WTC11 (cell line): Measurements from ENCODE around the gene TOPAZ1. TPM values are rescaled to one million over a fixed set of nuclear protein-coding genes. Genes with fewer than 3 reads are reported as not detected.

Source experiments
- AR ChIP-seq: fragments of 250-450 bp; sonication (Bioruptor Pico); IDR thresholded peaks from 2 replicates; pipeline ENCODE4 v1.9.0; 2021; ENCODE audit warnings: mild to moderate bottlenecking
- ATF1 ChIP-seq: sonication (generic); formaldehyde crosslinking; IDR thresholded peaks from 2 replicates; pipeline ENCODE4 v1.8.1; 2023; ENCODE audit warnings: mild to moderate bottlenecking, moderate library complexity, missing genetic modification reagents
- ATF6 ChIP-seq: sonication (generic); formaldehyde crosslinking; IDR thresholded peaks from 2 replicates; pipeline ENCODE4 v1.8.1; 2023; ENCODE audit warnings: mild to moderate bottlenecking, missing genetic modification reagents
- CBFB ChIP-seq: sonication (generic); formaldehyde crosslinking; IDR thresholded peaks from 2 replicates; pipeline ENCODE4 v1.8.1; 2022; ENCODE audit warnings: mild to moderate bottlenecking, low read depth, missing genetic modification reagents
- CREB1 ChIP-seq: sonication (generic); formaldehyde crosslinking; IDR thresholded peaks from 2 replicates; pipeline ENCODE4 v1.8.0; 2023; ENCODE audit warnings: mild to moderate bottlenecking, missing genetic modification reagents
- ESRRA ChIP-seq: sonication (generic); formaldehyde crosslinking; IDR thresholded peaks from 2 replicates; pipeline ENCODE4 v1.8.1; 2022; ENCODE audit warnings: mild to moderate bottlenecking, missing genetic modification reagents, borderline replicate concordance
- ETV6 ChIP-seq: sonication (generic); formaldehyde crosslinking; IDR thresholded peaks from 2 replicates; pipeline ENCODE4 v1.8.1; 2022; ENCODE audit warnings: mild to moderate bottlenecking, missing genetic modification reagents
- FOXP1 ChIP-seq: sonication (generic); formaldehyde crosslinking; IDR thresholded peaks from 2 replicates; pipeline ENCODE4 v1.8.0; 2022; ENCODE audit warnings: missing genetic modification reagents, mild to moderate bottlenecking, moderate library complexity, borderline replicate concordance
- FOXP4 ChIP-seq: sonication (generic); formaldehyde crosslinking; IDR thresholded peaks from 2 replicates; pipeline ENCODE4 v1.8.0; 2022; ENCODE audit warnings: mild to moderate bottlenecking, missing genetic modification reagents
- HMGA2 ChIP-seq: fragments of 250-450 bp; sonication (Bioruptor Pico); IDR thresholded peaks from 2 replicates; pipeline ENCODE4 v1.4.0; 2021; ENCODE audit warnings: mild to moderate bottlenecking, moderate library complexity
- IRF2 ChIP-seq: sonication (generic); formaldehyde crosslinking; IDR thresholded peaks from 2 replicates; pipeline ENCODE4 v1.8.0; 2022; ENCODE audit warnings: low read depth, missing genetic modification reagents, borderline replicate concordance
- JAZF1 ChIP-seq: fragments of 250-450 bp; sonication (Bioruptor Pico); IDR thresholded peaks from 2 replicates; pipeline ENCODE4 v1.9.0; 2021; ENCODE audit warnings: moderate library complexity, mild to moderate bottlenecking, inconsistent platforms
- NFYB ChIP-seq: sonication (generic); formaldehyde crosslinking; conservative IDR thresholded peaks from 2 replicates; pipeline ENCODE4 v1.8.0; 2022; ENCODE audit warnings: low read depth, missing genetic modification reagents
- RELA ChIP-seq: sonication (generic); formaldehyde crosslinking; IDR thresholded peaks from 2 replicates; pipeline ENCODE4 v1.8.1; 2022; ENCODE audit warnings: missing genetic modification reagents, mild to moderate bottlenecking, borderline replicate concordance
- SMAD4 ChIP-seq: sonication (generic); formaldehyde crosslinking; IDR thresholded peaks from 2 replicates; pipeline ENCODE4 v1.8.0; 2022; ENCODE audit warnings: mild to moderate bottlenecking, missing genetic modification reagents
- TEAD4 ChIP-seq: sonication (generic); formaldehyde crosslinking; IDR thresholded peaks from 2 replicates; pipeline ENCODE4 v1.8.0; 2022; ENCODE audit warnings: mild to moderate bottlenecking, missing genetic modification reagents
- TP53 ChIP-seq: sonication (generic); formaldehyde crosslinking; IDR thresholded peaks from 2 replicates; pipeline ENCODE4 v1.8.1; 2023; ENCODE audit warnings: mild to moderate bottlenecking, missing genetic modification reagents
- ZNF121 ChIP-seq: sonication (generic); formaldehyde crosslinking; IDR thresholded peaks from 2 replicates; pipeline ENCODE4 v1.8.0; 2023; ENCODE audit warnings: missing genetic modification reagents
- ZNF263 ChIP-seq: sonication (generic); formaldehyde crosslinking; IDR thresholded peaks from 2 replicates; pipeline ENCODE4 v1.8.1; 2022; ENCODE audit warnings: low read depth, mild to moderate bottlenecking, moderate library complexity, missing genetic modification reagents
- ZNF396 ChIP-seq: fragments of 250-450 bp; sonication (Bioruptor Pico); IDR thresholded peaks from 2 replicates; pipeline ENCODE4 v1.8.0; 2021; ENCODE audit warnings: mild to moderate bottlenecking, moderate library complexity, borderline replicate concordance
- total RNA-seq: library from RNA; stranded (reverse); gene quantifications from 3 replicates; pipeline ENCODE4 v1.2.3, GENCODE V29; 2021
- TF ChIP-seq, protein P1 (sequence below): sonication (generic); formaldehyde crosslinking; IDR thresholded peaks from 2 replicates; pipeline ENCODE4 v1.8.0; 2022; ENCODE audit warnings: mild to moderate bottlenecking, missing genetic modification reagents
- TF ChIP-seq, protein P2 (sequence below): sonication (generic); formaldehyde crosslinking; IDR thresholded peaks from 2 replicates; pipeline ENCODE4 v1.8.1; 2023; ENCODE audit warnings: mild to moderate bottlenecking, moderate library complexity, missing genetic modification reagents
- TF ChIP-seq, protein P3 (sequence below): sonication (generic); formaldehyde crosslinking; IDR thresholded peaks from 2 replicates; pipeline ENCODE4 v1.8.0; 2022; ENCODE audit warnings: mild to moderate bottlenecking, missing genetic modification reagents
- TF ChIP-seq, protein P4 (sequence below): sonication (generic); formaldehyde crosslinking; IDR thresholded peaks from 2 replicates; pipeline ENCODE4 v1.8.1; 2023; ENCODE audit warnings: mild to moderate bottlenecking, missing genetic modification reagents, borderline replicate concordance

Gene TOPAZ1
- total RNA-seq, 1 experiment from 2014 or later = not detected

- TF ChIP-seq NFYB (CRISPR knock-in tag) (peak; percentile 62), FOXP1 (CRISPR knock-in tag) (peak; percentile 97), ETV6 (peak; percentile 91), CREB1 (CRISPR knock-in tag) (peak; percentile 66), IRF2 (no peak), ZNF121 (no peak; the same call in 1 of the 2 replicates), AR (no peak), TEAD4 (CRISPR knock-in tag) (peak; percentile 74; the same call in 1 of the 2 replicates), ATF6 (no peak), ESRRA (peak; percentile 96), ATF1 (no peak), RELA (CRISPR knock-in tag) (peak; percentile 90; the same call in 1 of the 2 replicates), FOXP4 (peak; percentile 50; the same call in 1 of the 2 replicates), SMAD4 (CRISPR knock-in tag) (peak; percentile 33; the same call in 1 of the 2 replicates), JAZF1 (CRISPR knock-in tag) (no peak), ZNF396 (CRISPR knock-in tag) (no peak), CBFB (peak; percentile 51; the same call in 1 of the 2 replicates), HMGA2 (CRISPR knock-in tag) (no peak; the same call in 1 of the 2 replicates), ZNF263 (CRISPR knock-in tag) (no peak; the same call in 1 of the 2 replicates), TP53 (CRISPR knock-in tag) (peak; percentile 24; the same call in 1 of the 2 replicates)
- TF ChIP-seq, protein P1, sequence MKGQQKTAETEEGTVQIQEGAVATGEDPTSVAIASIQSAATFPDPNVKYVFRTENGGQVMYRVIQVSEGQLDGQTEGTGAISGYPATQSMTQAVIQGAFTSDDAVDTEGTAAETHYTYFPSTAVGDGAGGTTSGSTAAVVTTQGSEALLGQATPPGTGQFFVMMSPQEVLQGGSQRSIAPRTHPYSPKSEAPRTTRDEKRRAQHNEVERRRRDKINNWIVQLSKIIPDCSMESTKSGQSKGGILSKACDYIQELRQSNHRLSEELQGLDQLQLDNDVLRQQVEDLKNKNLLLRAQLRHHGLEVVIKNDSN = peak; percentile 75
- TF ChIP-seq, protein P2, sequence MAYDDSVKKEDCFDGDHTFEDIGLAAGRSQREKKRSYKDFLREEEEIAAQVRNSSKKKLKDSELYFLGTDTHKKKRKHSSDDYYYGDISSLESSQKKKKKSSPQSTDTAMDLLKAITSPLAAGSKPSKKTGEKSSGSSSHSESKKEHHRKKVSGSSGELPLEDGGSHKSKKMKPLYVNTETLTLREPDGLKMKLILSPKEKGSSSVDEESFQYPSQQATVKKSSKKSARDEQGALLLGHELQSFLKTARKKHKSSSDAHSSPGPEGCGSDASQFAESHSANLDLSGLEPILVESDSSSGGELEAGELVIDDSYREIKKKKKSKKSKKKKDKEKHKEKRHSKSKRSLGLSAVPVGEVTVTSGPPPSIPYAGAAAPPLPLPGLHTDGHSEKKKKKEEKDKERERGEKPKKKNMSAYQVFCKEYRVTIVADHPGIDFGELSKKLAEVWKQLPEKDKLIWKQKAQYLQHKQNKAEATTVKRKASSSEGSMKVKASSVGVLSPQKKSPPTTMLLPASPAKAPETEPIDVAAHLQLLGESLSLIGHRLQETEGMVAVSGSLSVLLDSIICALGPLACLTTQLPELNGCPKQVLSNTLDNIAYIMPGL (CRISPR knock-in tag) = peak; percentile 62
- TF ChIP-seq, protein P3, sequence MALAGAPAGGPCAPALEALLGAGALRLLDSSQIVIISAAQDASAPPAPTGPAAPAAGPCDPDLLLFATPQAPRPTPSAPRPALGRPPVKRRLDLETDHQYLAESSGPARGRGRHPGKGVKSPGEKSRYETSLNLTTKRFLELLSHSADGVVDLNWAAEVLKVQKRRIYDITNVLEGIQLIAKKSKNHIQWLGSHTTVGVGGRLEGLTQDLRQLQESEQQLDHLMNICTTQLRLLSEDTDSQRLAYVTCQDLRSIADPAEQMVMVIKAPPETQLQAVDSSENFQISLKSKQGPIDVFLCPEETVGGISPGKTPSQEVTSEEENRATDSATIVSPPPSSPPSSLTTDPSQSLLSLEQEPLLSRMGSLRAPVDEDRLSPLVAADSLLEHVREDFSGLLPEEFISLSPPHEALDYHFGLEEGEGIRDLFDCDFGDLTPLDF = peak; percentile 84
- TF ChIP-seq, protein P4, sequence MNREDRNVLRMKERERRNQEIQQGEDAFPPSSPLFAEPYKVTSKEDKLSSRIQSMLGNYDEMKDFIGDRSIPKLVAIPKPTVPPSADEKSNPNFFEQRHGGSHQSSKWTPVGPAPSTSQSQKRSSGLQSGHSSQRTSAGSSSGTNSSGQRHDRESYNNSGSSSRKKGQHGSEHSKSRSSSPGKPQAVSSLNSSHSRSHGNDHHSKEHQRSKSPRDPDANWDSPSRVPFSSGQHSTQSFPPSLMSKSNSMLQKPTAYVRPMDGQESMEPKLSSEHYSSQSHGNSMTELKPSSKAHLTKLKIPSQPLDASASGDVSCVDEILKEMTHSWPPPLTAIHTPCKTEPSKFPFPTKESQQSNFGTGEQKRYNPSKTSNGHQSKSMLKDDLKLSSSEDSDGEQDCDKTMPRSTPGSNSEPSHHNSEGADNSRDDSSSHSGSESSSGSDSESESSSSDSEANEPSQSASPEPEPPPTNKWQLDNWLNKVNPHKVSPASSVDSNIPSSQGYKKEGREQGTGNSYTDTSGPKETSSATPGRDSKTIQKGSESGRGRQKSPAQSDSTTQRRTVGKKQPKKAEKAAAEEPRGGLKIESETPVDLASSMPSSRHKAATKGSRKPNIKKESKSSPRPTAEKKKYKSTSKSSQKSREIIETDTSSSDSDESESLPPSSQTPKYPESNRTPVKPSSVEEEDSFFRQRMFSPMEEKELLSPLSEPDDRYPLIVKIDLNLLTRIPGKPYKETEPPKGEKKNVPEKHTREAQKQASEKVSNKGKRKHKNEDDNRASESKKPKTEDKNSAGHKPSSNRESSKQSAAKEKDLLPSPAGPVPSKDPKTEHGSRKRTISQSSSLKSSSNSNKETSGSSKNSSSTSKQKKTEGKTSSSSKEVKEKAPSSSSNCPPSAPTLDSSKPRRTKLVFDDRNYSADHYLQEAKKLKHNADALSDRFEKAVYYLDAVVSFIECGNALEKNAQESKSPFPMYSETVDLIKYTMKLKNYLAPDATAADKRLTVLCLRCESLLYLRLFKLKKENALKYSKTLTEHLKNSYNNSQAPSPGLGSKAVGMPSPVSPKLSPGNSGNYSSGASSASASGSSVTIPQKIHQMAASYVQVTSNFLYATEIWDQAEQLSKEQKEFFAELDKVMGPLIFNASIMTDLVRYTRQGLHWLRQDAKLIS (CRISPR knock-in tag) = no peak; the same call in 1 of the 2 replicates
- TF ChIP-seq, all 79 proteins: peak for 39
Observed at GRCh38 chr3:44338010-44338827, 96.5 kb downstream of the TOPAZ1 start, which contains the start of gene TCAIM (continued).
